GM19463 (cell line): ENCODE data around the gene TXNDC9.
"Not testable (repeated sequence)": the region's sequence is repeated elsewhere in the genome, so short reads cannot be mapped to it uniquely, and the experiment has no call there.

Experiments
- ATAC-seq: cut with Tn5 transposase; IDR thresholded peaks from one replicate; pipeline ENCODE4 v1.9.1; 2021; ENCODE audit warnings: mild to moderate bottlenecking, moderate library complexity; ENCODE audit not compliant: unreplicated experiment

TXNDC9 gene, protein sequence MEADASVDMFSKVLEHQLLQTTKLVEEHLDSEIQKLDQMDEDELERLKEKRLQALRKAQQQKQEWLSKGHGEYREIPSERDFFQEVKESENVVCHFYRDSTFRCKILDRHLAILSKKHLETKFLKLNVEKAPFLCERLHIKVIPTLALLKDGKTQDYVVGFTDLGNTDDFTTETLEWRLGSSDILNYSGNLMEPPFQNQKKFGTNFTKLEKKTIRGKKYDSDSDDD

DNA sequence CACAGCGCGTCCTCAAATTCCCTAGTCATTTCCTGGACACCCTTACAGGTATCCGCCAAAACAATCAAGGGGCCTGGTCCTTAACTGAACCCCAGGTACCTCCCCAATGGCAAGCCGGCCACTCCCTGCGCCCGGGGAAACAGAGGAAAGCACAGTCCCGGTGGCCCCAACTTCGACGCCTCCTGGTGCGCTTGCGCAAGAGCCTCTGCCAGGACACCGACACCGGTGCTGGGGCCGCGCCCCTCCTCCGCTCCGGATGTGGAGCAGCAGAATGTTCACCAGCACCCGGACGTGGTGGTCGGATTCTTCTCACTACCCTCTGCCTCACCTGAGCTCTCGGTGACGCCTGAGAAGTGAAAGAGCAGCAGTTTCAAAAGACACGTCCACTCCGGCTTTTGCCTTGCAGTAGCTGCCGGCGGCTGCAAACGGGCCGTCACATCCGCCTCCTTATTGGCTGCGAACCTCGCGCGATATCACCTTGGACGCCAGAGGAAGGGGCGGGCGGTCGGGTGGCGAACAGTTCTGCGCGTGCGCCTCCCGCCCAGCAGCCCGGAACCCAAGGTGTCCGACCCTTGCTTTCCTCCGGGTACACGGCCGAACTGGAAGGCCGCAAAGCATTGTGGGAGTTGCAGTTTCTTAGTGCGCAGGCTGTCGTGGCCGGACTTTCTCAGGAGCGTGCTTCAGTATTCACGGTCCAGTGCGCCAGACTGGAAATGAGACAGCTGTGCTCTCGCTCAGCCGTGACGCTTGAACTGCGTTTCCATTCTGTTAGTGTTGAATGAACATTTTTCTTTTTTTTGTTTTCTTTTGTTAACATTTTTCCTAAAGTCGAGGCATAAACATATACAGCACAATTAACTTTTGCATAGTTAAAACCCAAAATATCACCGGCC lies at the start of gene TXNDC9:
TXNDC9 (minus strand) TSS at position 423 of the 893 bp plus-strand sequence. CDS start 3,123 bp downstream, outside the sequence.
- peak; percentile 65 for ATAC-seq

DNA sequence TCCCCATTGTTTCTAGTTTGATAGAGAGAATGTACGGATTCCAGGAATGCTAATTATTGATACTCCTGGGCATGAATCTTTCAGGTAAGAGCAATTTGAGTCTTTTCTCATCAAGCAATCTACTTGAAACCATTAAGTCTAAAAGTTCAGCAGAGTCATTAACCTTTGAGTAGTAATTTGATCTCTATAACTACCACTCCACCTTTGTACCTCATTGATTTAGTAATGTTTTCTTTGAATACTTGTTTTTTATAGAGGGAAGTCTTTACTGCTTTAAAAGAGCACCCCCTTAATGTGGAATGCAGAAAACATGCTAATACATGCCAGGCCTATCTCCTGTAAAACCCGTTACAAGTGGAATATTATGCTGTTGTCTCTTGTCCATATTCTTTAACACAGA lies 46.0 kb upstream of the TXNDC9 start:
- ATAC-seq, result no peak

DNA sequence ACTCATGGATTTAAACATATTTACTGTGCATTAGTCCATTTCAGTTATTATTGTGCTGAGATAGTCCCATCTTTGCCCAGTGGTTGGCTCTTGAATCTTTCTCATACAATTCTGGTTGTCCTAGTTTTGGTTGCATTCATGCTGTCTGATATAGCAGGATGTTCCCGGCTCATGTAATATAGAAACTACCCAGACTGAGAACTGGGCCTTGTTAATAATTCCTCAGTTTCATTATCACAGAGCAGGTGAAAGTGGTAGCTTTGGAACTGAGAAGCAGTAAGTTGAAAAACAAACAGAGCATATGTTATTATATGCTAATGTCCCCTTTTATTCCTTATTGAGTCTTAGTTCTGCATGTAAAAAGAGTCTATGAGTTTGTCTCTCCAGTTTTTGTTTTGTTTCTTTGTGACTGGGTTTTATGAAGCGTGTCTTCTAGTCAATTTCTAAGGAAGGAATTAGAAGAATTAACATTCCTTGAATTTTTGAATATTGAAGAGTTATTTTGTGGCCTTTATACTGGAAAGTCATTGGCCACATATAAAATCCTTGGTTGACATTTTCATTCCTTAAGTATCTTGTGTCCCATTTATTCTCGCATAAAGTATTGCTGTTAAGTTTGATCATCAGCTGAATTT lies 44.4 kb upstream of the TXNDC9 start:
- ATAC-seq, result peak; percentile 79

DNA sequence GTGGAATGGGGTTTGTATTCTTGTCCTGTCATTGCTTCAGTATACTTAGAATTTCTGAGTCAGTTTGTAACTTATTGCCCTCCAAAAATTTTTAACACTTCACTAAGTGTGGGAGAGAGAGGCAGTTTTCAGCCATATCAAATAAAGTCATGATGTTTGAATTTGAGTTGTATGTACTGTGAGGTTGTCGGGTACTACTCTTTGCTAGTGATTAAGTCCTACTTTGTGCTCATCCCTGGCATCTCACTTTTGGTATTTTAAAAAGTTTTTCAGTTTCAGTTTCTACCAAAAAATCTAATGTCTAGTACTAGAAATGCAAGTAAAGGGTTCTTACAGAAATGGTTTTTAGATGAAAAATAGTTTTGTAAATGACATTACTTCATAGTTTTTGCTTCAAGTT lies 41.7 kb upstream of the TXNDC9 start:
- ATAC-seq, result no peak

DNA sequence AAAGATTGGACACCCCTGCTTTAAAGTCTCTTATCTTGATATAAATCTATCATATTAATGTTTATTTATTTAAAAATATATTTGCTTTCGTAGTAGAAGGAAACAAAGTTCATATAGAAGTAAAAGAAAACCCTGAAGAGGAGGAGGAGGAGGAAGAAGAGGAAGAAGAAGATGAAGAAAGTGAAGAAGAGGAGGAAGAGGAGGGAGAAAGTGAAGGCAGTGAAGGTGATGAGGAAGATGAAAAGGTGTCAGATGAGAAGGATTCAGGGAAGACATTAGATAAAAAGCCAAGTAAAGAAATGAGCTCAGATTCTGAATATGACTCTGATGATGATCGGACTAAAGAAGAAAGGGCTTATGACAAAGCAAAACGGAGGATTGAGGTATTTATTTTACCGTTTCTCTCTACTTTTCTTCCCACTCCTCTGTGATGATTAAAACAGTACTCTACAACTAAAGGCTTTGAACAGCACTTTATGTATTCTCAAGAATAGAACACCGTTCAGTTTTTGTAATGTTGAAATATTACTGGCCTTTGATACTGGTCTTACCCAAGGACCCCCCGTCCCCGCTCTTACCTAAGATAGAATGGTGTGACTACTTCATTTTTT lies 40.2 kb upstream of the TXNDC9 start:
- no peak for ATAC-seq

DNA sequence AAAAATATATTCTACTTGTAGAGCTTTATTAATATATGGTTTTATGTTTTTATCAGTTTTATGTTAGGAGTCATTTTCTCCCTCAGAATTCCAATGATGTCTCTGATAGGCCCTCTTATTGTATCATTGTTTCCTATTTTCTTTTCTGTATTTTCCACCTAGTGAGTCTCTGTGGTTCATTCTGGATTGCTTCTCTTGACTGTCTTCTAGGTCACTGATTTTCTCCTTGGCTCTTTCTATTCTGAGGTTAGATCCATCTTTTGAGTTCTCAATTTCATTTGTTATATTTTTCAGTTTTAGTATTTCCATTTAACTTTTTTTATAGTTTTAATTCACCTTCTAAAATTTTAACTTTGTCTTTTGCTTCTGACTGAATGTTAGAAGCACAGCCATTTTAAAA lies 38.6 kb upstream of the TXNDC9 start:
- ATAC-seq, result no peak

DNA sequence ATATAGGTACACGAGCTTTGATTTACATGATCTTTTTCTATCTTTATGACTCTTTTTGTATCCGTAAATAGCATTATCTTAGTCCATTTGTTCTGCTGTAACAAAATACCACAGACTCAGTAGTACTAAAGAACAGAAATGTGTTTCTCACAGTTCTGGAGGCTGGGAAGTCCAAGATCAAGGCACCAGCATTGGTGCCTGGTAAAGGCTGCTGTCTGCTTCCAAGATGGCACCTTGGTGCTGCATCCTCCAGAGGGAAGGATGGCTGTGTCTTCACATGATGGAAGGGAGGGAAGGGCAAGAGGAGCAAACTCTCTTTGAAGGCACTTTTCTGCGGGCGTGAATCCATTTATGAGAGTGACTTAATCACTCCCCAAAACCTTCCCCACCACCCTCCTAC lies 37.0 kb upstream of the TXNDC9 start:
- ATAC-seq, result no peak

DNA sequence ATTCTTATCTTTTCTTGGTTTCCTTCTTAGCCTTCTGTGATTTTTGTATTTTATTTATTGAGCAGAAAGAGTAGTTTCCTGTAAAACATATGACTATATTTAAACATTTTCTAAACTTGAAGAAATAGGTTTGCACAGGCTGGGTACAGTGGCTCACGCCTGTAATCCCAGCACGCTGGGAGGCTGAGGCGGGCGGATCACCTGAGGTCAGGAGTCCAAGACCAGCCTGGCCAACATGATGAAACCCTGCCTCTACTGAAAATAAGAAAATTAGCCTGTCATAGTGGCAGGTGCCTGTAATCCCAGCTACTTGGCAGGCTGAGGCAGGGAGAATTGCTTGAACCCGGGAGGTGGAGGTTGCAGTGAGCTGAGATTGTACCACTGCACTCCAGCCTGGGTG lies 32.7 kb upstream of the TXNDC9 start:
- ATAC-seq, result not testable (repeated sequence)

DNA sequence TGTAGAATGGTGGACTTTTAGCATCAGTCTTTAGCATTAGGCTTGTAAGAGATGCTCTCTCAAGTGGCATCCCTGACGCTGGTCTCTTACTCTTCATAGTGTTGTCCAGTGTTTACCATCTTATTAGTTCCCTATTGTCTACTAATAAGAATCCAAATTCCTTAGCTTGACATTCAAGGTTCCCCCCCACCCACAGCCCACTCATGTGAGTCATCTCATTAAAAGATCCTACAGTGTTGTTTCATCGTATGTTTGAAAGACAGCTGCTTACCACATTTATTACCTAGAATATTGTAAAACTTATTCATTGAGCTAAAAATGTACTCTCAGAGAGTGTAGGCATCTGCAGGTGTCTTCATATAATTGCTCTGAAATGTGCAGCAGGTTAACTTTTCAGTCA lies 29.5 kb upstream of the TXNDC9 start:
- ATAC-seq, result no peak

DNA sequence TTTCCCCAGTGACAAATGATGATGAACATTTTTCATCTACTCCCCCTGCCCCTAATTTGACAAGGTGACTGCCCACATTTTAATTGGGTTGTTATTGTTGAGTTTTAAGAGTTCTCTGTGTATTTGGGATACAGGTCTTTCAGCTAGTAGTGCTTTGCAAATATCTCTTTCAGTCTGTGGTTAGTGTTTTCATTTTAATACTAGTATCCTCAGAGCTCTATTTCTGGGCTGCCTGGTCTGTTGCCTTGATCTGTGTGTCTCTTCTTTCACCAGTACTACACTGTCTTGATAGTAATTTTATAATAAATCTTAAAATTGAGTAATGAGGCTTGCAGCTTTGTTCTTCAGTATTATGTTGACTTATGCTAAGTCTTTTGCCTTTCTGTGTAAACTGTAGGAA lies 20.7 kb upstream of the TXNDC9 start:
- peak; percentile 56 for ATAC-seq

DNA sequence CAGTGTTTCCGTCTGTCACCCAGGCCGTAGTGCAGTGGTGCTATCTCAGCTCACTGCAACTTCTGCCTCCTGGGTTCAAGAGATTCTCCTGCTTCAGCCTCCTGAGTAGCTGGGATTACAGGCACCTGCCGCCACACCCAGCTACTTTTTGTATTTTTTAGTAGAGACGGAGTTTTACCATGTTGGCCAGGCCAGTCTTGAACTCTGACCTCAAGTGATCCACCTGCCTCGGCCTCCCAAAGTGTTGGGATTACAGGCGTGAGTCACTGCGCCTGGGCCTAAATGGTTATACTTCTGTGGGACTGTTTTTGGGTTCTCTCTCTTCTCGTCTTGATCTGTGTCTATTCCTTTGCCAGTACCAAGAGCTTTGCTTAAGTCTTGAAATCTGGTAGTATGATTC lies 18.7 kb upstream of the TXNDC9 start:
- ATAC-seq, result not testable (repeated sequence)

DNA sequence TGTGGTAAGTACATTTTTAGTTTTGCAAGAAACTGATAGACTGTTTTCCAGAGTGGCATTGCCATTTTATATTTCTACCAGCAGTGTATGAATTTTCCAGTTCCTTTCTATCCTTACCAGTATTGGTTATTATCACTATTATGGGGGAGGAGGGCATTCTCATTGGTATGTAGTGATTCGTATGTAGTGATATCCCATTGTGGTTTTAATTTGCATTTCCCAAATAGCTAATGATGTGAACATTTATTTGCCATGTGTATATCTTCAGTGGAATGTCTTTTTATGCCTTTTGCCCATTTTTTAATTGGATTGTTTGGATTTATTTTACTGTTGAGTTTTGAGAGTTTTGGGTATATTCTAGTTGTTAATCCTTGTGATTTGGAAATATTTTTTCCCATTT lies 17.9 kb upstream of the TXNDC9 start:
- ATAC-seq, result no peak

DNA sequence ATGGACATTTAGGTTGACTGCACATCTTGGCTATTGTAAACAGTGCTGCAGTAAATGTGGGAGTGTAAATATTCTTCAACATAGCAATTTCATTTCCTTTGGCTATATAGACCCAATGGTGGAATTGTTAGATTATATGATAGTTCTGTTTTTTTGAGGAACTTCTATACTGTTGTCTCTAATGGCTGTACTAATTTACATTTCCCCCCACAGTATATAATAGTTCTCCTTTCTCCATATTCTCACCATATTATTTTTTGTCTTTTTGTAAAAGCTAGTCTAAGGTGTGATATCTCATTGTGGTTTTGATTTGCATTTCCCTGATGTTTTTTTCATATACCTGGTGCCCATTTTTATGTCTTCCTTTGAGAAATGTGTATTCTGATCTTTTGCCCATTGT lies 14.1 kb upstream of the TXNDC9 start:
- no peak for ATAC-seq

DNA sequence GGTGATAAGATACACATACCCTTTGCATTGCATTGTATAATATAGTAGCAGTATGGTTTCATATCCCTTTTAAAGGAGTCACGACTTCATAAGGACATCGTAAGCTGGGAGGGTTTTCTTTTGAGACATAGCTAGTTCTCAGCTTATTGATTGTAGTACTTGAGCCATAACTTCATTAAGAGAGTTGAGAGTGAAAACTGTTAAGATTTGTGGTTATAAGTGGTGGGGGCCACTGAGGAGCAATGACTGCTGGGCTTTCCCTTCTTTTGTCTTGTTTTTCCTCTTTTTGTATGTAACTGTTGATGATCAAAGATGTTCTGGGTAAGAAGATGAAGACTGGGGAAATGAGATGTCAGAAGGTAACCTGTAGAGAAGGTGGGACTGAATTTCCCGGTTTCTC lies 12.0 kb upstream of the TXNDC9 start:
- ATAC-seq, result peak; percentile 71

DNA sequence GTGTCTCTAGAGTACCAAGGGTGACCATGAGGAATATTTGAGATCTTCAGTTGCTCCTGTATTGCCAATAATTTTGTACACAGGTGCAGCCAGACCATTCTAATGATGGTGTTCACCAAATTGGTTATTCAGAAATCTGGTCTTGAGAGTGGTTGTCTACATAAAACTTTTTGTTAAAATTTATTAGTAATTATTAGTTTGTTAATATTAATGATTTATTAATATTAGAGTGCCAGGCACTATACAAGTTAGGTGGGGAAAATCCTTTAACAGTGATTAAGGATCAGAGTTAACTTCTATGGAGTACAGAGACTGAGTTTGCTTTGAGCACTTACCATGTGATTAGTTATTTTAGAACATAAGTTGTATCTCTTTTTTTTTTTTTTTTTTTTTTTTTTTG lies 10.1 kb upstream of the TXNDC9 start:
- ATAC-seq, result no peak

DNA sequence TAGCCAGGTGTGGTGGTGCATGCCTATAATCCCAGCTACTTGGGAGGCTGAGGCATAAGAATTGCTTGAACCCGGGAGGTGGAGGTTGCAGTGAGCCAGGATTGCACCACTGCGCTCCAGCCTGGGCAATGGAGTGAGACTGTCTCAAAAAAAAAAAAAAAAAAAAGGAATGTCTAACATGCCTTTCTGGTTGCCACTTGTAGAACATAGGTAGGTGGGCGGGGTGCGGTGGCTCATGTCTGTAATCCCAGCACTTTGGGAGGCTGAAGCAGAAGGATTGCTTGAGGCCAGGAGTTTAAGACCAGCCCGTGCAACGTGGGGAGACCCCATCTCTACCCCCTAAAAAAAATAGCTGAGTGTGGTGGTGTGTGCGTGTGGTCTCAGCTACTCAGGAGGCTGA lies 9.3 kb upstream of the TXNDC9 start:
- ATAC-seq, result not testable (repeated sequence)

DNA sequence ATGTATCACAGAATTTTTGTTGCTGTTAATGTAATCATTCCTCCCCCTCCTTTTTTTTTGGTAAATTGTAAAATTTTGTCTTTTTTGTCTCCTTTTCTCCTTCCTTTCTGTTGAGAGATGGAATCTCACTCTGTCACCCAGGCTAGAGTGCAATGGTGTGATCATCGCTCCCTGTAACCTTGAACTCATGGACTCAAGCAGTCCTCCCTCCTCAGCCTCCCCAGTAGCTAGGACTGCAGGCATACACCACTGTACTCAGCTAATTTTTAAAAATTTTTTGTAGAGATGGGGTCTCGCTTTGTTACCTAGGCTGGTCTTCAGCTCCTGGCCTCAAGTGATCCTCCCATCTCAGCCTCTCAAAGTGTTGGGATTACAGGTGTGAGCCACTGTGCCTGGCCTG lies 6.4 kb upstream of the TXNDC9 start:
- no peak for ATAC-seq

DNA sequence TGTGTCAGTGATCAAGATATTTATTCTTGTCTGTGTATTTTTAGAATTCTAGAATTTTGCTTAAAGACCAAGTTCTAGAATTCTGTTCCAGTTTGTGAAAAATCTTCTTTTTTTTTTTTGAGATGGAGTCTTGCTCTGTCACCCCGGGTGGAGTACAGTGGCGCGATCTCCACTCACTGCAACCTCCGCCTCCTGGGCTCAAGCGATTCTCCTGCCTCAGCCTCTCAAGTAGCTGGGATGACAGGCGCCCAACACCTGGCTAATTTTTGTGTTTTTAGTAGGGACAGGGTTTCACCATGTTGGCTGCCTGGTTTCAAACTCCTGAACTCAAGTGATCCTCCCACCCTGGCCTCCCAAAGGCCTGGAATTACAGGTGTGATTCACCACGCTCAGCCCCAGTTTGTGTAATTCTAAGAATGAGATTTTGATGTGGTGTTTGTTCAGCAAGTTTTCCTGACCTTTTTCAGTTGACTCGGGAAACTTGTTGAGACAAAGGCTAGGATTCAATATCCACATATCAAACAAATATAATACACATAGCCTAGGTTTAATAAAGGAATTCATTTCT lies 4.6 kb upstream of the TXNDC9 start:
- ATAC-seq, result no peak

DNA sequence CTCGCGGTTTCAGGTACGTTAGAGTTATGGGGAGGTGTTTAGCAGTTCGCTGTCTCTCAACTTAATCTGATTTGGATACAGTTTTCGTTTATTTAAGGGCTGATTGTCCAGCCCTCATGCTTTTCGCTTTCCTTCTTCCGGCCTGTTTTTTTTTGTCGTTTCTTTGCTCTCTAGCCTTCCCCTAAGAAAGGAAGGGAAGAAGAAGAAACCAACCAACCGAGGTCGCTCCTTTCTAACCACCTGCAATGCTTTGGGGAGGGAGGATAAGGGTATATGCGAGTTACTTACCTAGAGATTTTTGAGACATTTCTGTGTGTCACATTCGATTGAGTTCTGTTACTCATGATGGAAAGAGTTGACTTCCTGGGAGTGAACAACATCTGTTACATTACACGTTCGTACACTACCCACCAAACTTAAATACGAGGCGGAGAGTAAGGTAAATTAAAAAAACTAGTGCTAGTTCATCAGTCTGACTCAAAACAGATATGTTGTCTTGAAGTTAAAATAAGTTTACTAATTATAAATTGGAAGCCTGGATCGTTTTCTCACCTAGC lies 2.0 kb upstream of the TXNDC9 start:
- no peak for ATAC-seq

DNA sequence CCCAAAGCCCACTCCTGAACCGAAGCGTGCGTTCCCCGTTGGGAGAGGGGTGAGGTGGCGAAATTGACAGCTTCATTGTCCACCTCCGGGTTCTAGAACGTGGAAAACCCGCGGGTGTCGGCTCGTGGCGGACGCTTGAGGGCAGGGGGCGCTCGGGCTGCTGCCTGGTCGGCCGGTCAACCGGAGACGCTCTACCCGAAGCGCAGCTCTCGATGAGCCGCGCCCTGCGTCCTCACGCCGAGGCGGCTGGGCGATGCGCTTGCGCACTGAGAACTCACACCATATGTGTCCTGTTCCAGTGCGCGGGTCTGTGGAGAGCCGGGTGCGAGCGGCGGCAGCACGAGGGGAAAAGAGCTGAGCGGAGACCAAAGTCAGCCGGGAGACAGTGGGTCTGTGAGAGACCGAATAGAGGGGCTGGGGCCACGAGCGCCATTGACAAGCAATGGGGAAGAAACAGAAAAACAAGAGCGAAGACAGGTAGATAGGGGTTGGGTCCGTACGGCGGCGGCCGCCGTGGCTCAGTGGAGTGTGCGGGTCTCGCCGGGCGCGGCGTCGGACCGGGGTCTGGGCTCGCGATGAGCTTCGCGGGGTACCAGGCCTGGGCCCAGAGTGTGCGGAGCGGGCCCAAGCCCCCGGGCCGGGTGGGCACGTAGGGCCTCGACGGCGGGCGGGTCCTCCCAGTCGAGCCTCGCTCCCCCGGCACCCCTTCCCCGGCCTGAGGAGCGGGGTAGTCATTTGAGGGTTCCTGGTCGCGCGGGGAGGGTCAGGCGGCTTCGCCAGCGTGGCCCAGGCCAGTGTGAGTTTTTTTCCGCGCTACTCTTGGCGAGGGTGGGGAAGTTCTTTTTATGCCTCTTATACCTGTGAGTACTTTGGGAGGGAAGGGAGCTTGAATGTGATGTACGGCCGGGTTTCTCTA lies 1.2 kb upstream of the TXNDC9 start, which contains the start of gene EIF5B:
EIF5B (plus strand) TSS at position 277 of the 916 bp plus-strand sequence; CDS start at position 443, 166 bp downstream.
- ATAC-seq, result peak; percentile 59
